Cardiac muscle cell (in vitro differentiated cells and primary cell): Measurements from ENCODE around the gene NEGR1. TPM values are rescaled to one million over a fixed set of nuclear protein-coding genes. Genes with fewer than 3 reads are reported as not detected.

Experiments
- DNase-seq, 2 donors: peaks; one replicate each; pipeline versions ENCODE4 v3.0.0 to v3.0.0-alpha.2; 2010 to 2017; ENCODE audit warnings: low read depth in 1 of 2, low spot score in 1 of 2
- H3K27ac ChIP-seq: fragments of 200-600 bp; sonication (generic); 2 replicates; pipeline ENCODE4 v1.5.1; 2016
- H3K27me3 ChIP-seq: fragments of 200-600 bp; sonication (generic); 2 replicates; pipeline ENCODE4 v1.6.0; 2016; ENCODE audit warnings: control low read depth
- H3K36me3 ChIP-seq: fragments of 200-600 bp; sonication (generic); 2 replicates; pipeline ENCODE4 v1.5.1; 2016; ENCODE audit warnings: control low read depth
- H3K4me1 ChIP-seq: fragments of 200-600 bp; sonication (generic); 2 replicates; pipeline ENCODE4 v1.8.1; 2017; ENCODE audit warnings: low read depth, mild to moderate bottlenecking, mixed run types
- H3K4me3 ChIP-seq: fragments of 200-600 bp; sonication (generic); 2 replicates; pipeline ENCODE4 v1.5.1; 2016; ENCODE audit warnings: mild to moderate bottlenecking
- H3K9me3 ChIP-seq: fragments of 200-600 bp; sonication (generic); 2 replicates; pipeline ENCODE4 v1.5.1; 2017; ENCODE audit warnings: low read depth, mild to moderate bottlenecking, control low read depth
- CTCF ChIP-seq: IDR thresholded peaks from 2 replicates; pipeline ENCODE4 v1.5.1; 2012; ENCODE audit warnings: low read depth, mild to moderate bottlenecking, low read length
- polyA plus RNA-seq: library from polyadenylated mRNA; unstranded; fragments of >200 nt; fragmentation: Nextera tagmentation; extraction: Ambion mirVana; gene quantifications from 2 replicates; pipeline ENCODE4 v1.2.1, GENCODE V29; 2016
- total RNA-seq: library from RNA; depleted of rRNA; stranded (reverse); fragments of >200 nt; gene quantifications from 2 replicates; pipeline ENCODE4 v1.2.3, GENCODE V29; 2016

NEGR1 gene
- total and polyA plus RNA-seq, 2 experiments from 2014 or later = 0.06 to 0.20 TPM

- Histone ChIP-seq H3K36me3 (no peaks in the 10 kb centered on the region), H3K27ac (no peak overlapping the region), H3K4me1 (no peaks in the 10 kb centered on the region), H3K27me3 (peaks cover 21% of the 10 kb centered on the region), H3K9me3 (no peaks in the 10 kb centered on the region), H3K4me3 (no peak overlapping the region)
- TF ChIP-seq CTCF = no peak
- no peak for DNase-seq
Measured at GRCh38 chr1:72288886-72289285, 6.5 kb upstream of the NEGR1 start.

GRCh38 chr1:72286401-72286800 lies 4.1 kb upstream of the NEGR1 start:
- H3K27me3 ChIP-seq = peaks cover 30% of the 10 kb centered on the region
- no peaks in the 10 kb centered on the region for H3K9me3 ChIP-seq
- H3K27ac ChIP-seq = no peak overlapping the region
- H3K4me1 ChIP-seq = no peaks in the 10 kb centered on the region
- no peak overlapping the region for H3K4me3 ChIP-seq
- TF ChIP-seq CTCF = no peak
- no peaks in the 10 kb centered on the region for H3K36me3 ChIP-seq
- DNase-seq = no peak

- peak overlapping the region; percentile 94 for H3K4me3 ChIP-seq
- H3K27ac ChIP-seq = no peak overlapping the region
- no peaks in the 10 kb centered on the region for H3K36me3 ChIP-seq
- no peaks in the 10 kb centered on the region for H3K9me3 ChIP-seq
- H3K27me3 ChIP-seq = peaks cover 44% of the 10 kb centered on the region
- no peaks in the 10 kb centered on the region for H3K4me1 ChIP-seq
- TF ChIP-seq CTCF = no peak
- no peak for DNase-seq
Measured at GRCh38 chr1:72285074-72285425, 2.7 kb upstream of the NEGR1 start.

DNA sequence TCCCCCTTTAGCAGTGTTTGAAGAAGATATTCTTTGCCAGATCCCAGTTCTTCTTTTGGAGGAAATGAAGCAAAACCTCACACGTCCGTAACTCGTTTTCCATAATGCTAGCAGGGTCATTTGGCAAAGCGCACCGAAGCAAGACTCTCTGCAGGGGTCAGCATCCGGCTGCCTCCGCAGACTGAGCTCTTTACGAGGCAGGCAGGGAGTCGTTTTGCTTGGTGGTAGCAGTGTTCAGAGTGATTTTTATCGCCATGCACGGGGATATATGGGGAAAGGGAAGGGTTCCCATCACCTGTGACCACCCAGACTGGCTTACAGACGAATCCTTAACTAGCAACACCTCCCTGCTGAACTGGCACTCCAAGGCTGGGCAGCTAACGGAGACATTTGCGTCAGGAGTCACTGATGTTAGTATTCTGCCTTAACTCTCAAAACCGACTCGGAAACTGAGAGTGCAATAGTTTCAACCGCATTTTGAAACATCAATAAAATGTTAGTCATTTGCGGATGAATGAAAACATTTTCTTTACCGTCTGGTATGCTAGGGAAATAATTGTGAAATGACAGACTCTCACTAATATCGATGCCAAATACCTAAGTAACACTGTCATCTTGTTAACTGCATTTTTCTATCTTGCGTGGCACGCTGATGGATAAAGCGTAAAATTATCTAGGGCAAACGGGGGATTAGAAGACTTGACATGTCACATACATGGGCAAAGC lies 2.2 kb upstream of the NEGR1 start:
- Histone ChIP-seq H3K36me3 (no peaks in the 10 kb centered on the region), H3K4me3 (peak overlapping the region; percentile 94), H3K27me3 (peaks cover 49% of the 10 kb centered on the region), H3K27ac (no peak overlapping the region), H3K9me3 (no peaks in the 10 kb centered on the region), H3K4me1 (no peaks in the 10 kb centered on the region)
- peak; percentile 11 for TF ChIP-seq CTCF
- peak; percentile 70 to 82 for DNase-seq

GRCh38 chr1:72284084-72284347 lies 1.7 kb upstream of the NEGR1 start:
- no peaks in the 10 kb centered on the region for H3K9me3 ChIP-seq
- peak overlapping the region; percentile 70 for H3K27ac ChIP-seq
- no peaks in the 10 kb centered on the region for H3K36me3 ChIP-seq
- peak overlapping the region; percentile 94 for H3K4me3 ChIP-seq
- TF ChIP-seq CTCF = no peak
- H3K4me1 ChIP-seq = no peaks in the 10 kb centered on the region
- no peak for DNase-seq
- peaks cover 53% of the 10 kb centered on the region for H3K27me3 ChIP-seq
